ENCODE data around the gene RTKN2.
"Not testable (repeated sequence)": the region's sequence is repeated elsewhere in the genome, so short reads cannot be mapped to it uniquely, and the experiment has no call there.

The RTKN2 gene

GRCh38 chr10:62261666-62262065 lies 7.0 kb downstream of the RTKN2 start:
- in situ Hi-C loops (cut with MboI; ENCODE audit: low pct_unique_long_range_greater_than_20kb, low sequenced_read_pairs) = no loop called here
- no peak for DNase-seq

- in situ Hi-C loops (cut with MboI; ENCODE audit: low pct_unique_long_range_greater_than_20kb, low sequenced_read_pairs) = no loop called here
Observed at GRCh38 chr10:62259998-62260397, 8.6 kb downstream of the RTKN2 start.

GRCh38 chr10:62259456-62259855 lies 9.2 kb downstream of the RTKN2 start:
- in situ Hi-C loops (cut with MboI; ENCODE audit: low pct_unique_long_range_greater_than_20kb, low sequenced_read_pairs) = no loop called here

More at GRCh38 chr10:62259998-62260397, 8.6 kb downstream of the RTKN2 start:
- DNase-seq = no peak

GRCh38 chr10:62258926-62259325 lies 9.7 kb downstream of the RTKN2 start:
- in situ Hi-C loops (cut with MboI; ENCODE audit: low pct_unique_long_range_greater_than_20kb, low sequenced_read_pairs) = no loop called here
- DNase-seq = no peak

More at GRCh38 chr10:62259456-62259855, 9.2 kb downstream of the RTKN2 start:
- DNase-seq = no peak

GRCh38 chr10:62253704-62254103 lies 14.9 kb downstream of the RTKN2 start:
- no peak for DNase-seq
- in situ Hi-C loops (cut with MboI; ENCODE audit: low pct_unique_long_range_greater_than_20kb, low sequenced_read_pairs) = no loop called here

GRCh38 chr10:62252051-62252450 lies 16.6 kb downstream of the RTKN2 start:
- DNase-seq = no peak
- in situ Hi-C loops (cut with MboI; ENCODE audit: low pct_unique_long_range_greater_than_20kb, low sequenced_read_pairs) = no loop called here

- in situ Hi-C loops (cut with MboI; ENCODE audit: low pct_unique_long_range_greater_than_20kb, low sequenced_read_pairs) = no loop called here
- no peak for DNase-seq
Observed at GRCh38 chr10:62250594-62251198, 17.9 kb downstream of the RTKN2 start.

- DNase-seq = no peak
- in situ Hi-C loops (cut with MboI; ENCODE audit: low pct_unique_long_range_greater_than_20kb, low sequenced_read_pairs) = no loop called here
Observed at GRCh38 chr10:62249957-62250356, 18.7 kb downstream of the RTKN2 start.

- DNase-seq = no peak
- in situ Hi-C loops (cut with MboI; ENCODE audit: low pct_unique_long_range_greater_than_20kb, low sequenced_read_pairs) = no loop called here
Observed at GRCh38 chr10:62248465-62248864, 20.2 kb downstream of the RTKN2 start.

- in situ Hi-C loops (cut with MboI; ENCODE audit: low pct_unique_long_range_greater_than_20kb, low sequenced_read_pairs) = no loop called here
- DNase-seq = peak; percentile 72
Observed at GRCh38 chr10:62244785-62245467, 23.7 kb downstream of the RTKN2 start.

- DNase-seq = no peak
- in situ Hi-C loops (cut with MboI; ENCODE audit: low pct_unique_long_range_greater_than_20kb, low sequenced_read_pairs) = no loop called here
Observed at GRCh38 chr10:62244088-62244487, 24.6 kb downstream of the RTKN2 start.

GRCh38 chr10:62243647-62243997 lies 25.0 kb downstream of the RTKN2 start:
- DNase-seq = no peak
- in situ Hi-C loops (cut with MboI; ENCODE audit: low pct_unique_long_range_greater_than_20kb, low sequenced_read_pairs) = no loop called here

GRCh38 chr10:62242965-62243646 lies 25.5 kb downstream of the RTKN2 start:
- peak; percentile 52 for DNase-seq
- in situ Hi-C loops (cut with MboI; ENCODE audit: low pct_unique_long_range_greater_than_20kb, low sequenced_read_pairs) = not testable (repeated sequence)

- DNase-seq; in situ Hi-C loops (cut with MboI; ENCODE audit: low pct_unique_long_range_greater_than_20kb, low sequenced_read_pairs): not testable (repeated sequence)
Observed at GRCh38 chr10:62241521-62241920, 27.1 kb downstream of the RTKN2 start.

- in situ Hi-C loops (cut with MboI; ENCODE audit: low pct_unique_long_range_greater_than_20kb, low sequenced_read_pairs) = no loop called here
- DNase-seq = no peak
Observed at GRCh38 chr10:62239994-62240393, 28.6 kb downstream of the RTKN2 start.

- DNase-seq = no peak
- in situ Hi-C loops (cut with MboI; ENCODE audit: low pct_unique_long_range_greater_than_20kb, low sequenced_read_pairs) = no loop called here
Observed at GRCh38 chr10:62238880-62239279, 29.8 kb downstream of the RTKN2 start.

- in situ Hi-C loops (cut with MboI; ENCODE audit: low pct_unique_long_range_greater_than_20kb, low sequenced_read_pairs) = no loop called here
- DNase-seq = no peak
Observed at GRCh38 chr10:62237966-62238365, 30.7 kb downstream of the RTKN2 start.

- in situ Hi-C loops (cut with MboI; ENCODE audit: low pct_unique_long_range_greater_than_20kb, low sequenced_read_pairs) = no loop called here
- no peak for DNase-seq
Observed at GRCh38 chr10:62237506-62237905, 31.1 kb downstream of the RTKN2 start.

- no peak for DNase-seq
- in situ Hi-C loops (cut with MboI; ENCODE audit: low pct_unique_long_range_greater_than_20kb, low sequenced_read_pairs) = no loop called here
Observed at GRCh38 chr10:62234077-62234605, 34.5 kb downstream of the RTKN2 start.

- in situ Hi-C loops (cut with MboI; ENCODE audit: low pct_unique_long_range_greater_than_20kb, low sequenced_read_pairs) = no loop called here
- DNase-seq = no peak
Observed at GRCh38 chr10:62233356-62234076, 35.1 kb downstream of the RTKN2 start.

Data from KBM-7 (cell line).